T-helper 2 cell treated with Interferon-gamma antibody and Interleukin-4, amounts not matched to agents 100 ng/mL and 5 ng/mL, for 36 hours (primary cell): ENCODE data around the gene STRN. TPM values are rescaled to one million over a fixed set of nuclear protein-coding genes. Genes with fewer than 3 reads are reported as not detected.
"Not testable (repeated sequence)": the region's sequence is repeated elsewhere in the genome, so short reads cannot be mapped to it uniquely, and the experiment has no call there.

ENCODE experiments used
- intact Hi-C: fragments of 100-400 bp; cut with micrococcal nuclease; formaldehyde crosslinking; loops from one replicate; pipeline ENCODE4 v1.15.1; 2023
- total RNA-seq: library from RNA; stranded (reverse); gene quantifications from 2 replicates; pipeline ENCODE4 v1.2.3, GENCODE V29; 2022

STRN gene
- total RNA-seq, 1 donor from 2014 or later, result 35.2 TPM

GRCh38 chr2:36964496-36965058 is 1.8 kb downstream of the STRN start:
- intact Hi-C loops, result loop anchor here (5.0 to 10.0 kb wide), 2 partner anchors 367 to 1410 kb away; partner anchors contain the start of genes ATL2 and FEZ2

GRCh38 chr2:36963734-36964133 is 2.6 kb downstream of the STRN start:
- intact Hi-C loops, result loop anchor here (10.0 kb wide), 1 partner anchor 1411 kb away; the partner anchor contains the start of gene ATL2

GRCh38 chr2:36963106-36963505 is 3.2 kb downstream of the STRN start:
- intact Hi-C loops, result loop anchor here (10.0 kb wide), 1 partner anchor 1412 kb away; the partner anchor contains the start of gene ATL2

- intact Hi-C loops, result loop anchor here (10.0 kb wide), 1 partner anchor 1414 kb away; the partner anchor contains the start of gene ATL2
Measured at GRCh38 chr2:36960773-36961172, 5.6 kb downstream of the STRN start.

- intact Hi-C loops, result loop anchor here (10.0 kb wide), 1 partner anchor 1415 kb away; the partner anchor contains the start of gene ATL2
Measured at GRCh38 chr2:36960005-36960675, 6.2 kb downstream of the STRN start.

- intact Hi-C loops, result no loop called here
Measured at GRCh38 chr2:36954977-36955607, 11.2 kb downstream of the STRN start.

GRCh38 chr2:36952748-36953197 is 13.6 kb downstream of the STRN start:
- intact Hi-C loops, result no loop called here

GRCh38 chr2:36951574-36951973 is 14.8 kb downstream of the STRN start:
- intact Hi-C loops, result no loop called here

GRCh38 chr2:36951027-36951518 is 15.3 kb downstream of the STRN start:
- intact Hi-C loops, result no loop called here

GRCh38 chr2:36949845-36950244 is 16.5 kb downstream of the STRN start:
- intact Hi-C loops, result no loop called here

GRCh38 chr2:36945240-36945639 is 21.1 kb downstream of the STRN start:
- intact Hi-C loops, result not testable (repeated sequence)

GRCh38 chr2:36941867-36942266 is 24.5 kb downstream of the STRN start:
- intact Hi-C loops, result no loop called here

- intact Hi-C loops, result not testable (repeated sequence)
Measured at GRCh38 chr2:36936526-36936925, 29.8 kb downstream of the STRN start.

GRCh38 chr2:36931688-36932087 is 34.6 kb downstream of the STRN start:
- intact Hi-C loops, result not testable (repeated sequence)

- intact Hi-C loops, result not testable (repeated sequence)
Measured at GRCh38 chr2:36930787-36931410, 35.4 kb downstream of the STRN start.

GRCh38 chr2:36926175-36927132 is 39.9 kb downstream of the STRN start:
- intact Hi-C loops, result not testable (repeated sequence)

GRCh38 chr2:36922629-36923028 is 43.7 kb downstream of the STRN start:
- intact Hi-C loops, result not testable (repeated sequence)

GRCh38 chr2:36921984-36922383 is 44.4 kb downstream of the STRN start:
- intact Hi-C loops, result no loop called here

- intact Hi-C loops, result loop anchor here (10.0 kb wide), 1 partner anchor 134 kb away; no protein-coding TSS in a partner anchor
Measured at GRCh38 chr2:36919041-36919837, 47.1 kb downstream of the STRN start.
